ENCODE results near the gene STX16.

- TF ChIP-seq, protein P1, sequence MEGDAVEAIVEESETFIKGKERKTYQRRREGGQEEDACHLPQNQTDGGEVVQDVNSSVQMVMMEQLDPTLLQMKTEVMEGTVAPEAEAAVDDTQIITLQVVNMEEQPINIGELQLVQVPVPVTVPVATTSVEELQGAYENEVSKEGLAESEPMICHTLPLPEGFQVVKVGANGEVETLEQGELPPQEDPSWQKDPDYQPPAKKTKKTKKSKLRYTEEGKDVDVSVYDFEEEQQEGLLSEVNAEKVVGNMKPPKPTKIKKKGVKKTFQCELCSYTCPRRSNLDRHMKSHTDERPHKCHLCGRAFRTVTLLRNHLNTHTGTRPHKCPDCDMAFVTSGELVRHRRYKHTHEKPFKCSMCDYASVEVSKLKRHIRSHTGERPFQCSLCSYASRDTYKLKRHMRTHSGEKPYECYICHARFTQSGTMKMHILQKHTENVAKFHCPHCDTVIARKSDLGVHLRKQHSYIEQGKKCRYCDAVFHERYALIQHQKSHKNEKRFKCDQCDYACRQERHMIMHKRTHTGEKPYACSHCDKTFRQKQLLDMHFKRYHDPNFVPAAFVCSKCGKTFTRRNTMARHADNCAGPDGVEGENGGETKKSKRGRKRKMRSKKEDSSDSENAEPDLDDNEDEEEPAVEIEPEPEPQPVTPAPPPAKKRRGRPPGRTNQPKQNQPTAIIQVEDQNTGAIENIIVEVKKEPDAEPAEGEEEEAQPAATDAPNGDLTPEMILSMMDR (conservative IDR thresholded peaks at IDR 0.05): no peak
- no peak for TF ChIP-seq ZFX (IDR thresholded peaks at IDR 0.05)
Measured at GRCh38 chr20:58694241-58695083, 43.4 kb downstream of the STX16 start.
